NCI-H2227 (cell line): ENCODE results near the gene NAALADL2.
"Not testable (repeated sequence)": the region's sequence is repeated elsewhere in the genome, so short reads cannot be mapped to it uniquely, and the experiment has no call there.

Experiments used
- DNase-seq: peaks from one replicate; lab custom pipeline; 2025; ENCODE audit not compliant: unreplicated experiment; lab: John Stamatoyannopoulos, UW

Gene NAALADL2

DNA sequence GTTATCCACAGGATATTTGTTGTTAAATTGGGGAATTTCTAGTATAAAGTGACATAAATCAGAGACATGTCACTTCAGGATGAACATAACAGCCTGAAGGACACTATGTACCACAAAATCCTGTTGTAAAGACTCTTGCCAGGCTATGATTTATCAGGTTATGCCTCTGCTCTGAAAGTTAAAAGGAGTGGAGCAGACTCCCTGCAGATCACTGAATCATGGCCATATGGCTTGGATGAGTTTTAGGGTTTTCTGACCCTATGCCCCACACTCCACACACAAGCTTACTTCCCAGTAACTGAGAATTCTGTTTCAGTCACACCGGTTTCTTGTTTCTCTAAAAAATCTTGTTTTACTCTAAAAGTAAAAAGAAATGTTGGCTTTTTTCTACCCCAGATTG, 869.4 kb downstream of the NAALADL2 start:
- no peak for DNase-seq

DNA sequence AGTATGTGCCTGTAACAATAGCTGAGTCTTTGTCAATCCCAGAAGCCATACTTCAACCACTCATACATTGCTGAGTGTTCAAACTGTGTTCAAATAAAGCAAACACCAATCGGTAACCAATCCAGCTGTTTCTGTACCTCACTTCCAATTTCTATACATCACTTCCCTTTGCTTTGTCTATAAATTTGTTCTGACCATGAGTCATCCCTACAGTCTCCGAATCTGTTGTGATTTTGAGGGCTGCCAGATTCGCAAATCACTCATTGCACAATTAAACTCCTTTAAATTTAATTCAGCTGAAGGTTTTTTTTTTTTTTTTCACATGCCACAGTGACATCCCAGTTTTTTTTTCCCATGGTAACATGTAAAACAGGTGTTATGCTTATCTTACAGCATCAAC, 870.3 kb downstream of the NAALADL2 start:
- DNase-seq: no peak

DNA sequence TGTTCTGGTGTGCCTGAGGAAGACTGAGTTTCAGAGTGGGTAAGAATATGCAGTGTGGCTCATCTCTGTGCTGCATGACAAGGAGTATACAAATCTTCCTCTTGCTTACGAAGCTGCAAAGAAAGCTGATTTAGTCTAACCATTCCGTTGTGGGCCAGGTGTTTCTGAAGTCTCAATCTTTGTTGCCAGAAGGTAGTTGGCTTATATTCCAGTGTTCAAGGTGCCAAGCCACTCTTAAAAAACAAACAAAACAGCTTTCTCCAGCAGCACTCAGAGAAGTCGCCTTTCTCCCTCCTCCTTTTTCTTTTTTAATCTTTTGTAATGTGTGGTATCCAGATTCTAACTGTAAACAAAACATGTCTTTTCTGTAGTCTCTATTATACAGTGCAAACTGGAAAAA, 872.4 kb downstream of the NAALADL2 start:
- no peak for DNase-seq

DNA sequence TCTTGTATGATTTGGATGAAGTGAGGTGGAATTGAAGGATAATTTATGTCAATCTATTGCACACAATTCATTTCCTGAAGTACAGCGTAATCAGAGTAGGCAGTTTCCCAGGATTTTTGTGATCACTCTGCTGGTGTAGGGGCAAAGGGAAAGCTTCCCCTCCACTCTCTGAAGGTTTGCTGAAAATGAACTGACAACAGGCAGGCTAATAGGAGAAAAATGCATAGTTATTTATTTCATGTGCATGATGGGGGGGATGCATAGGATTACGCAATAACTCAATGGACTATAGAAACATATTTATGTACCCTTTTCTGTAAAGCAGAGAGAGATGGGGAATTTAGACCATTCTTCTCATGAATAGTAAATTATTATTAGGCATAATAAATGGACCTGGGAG, 872.9 kb downstream of the NAALADL2 start:
- DNase-seq: no peak

DNA sequence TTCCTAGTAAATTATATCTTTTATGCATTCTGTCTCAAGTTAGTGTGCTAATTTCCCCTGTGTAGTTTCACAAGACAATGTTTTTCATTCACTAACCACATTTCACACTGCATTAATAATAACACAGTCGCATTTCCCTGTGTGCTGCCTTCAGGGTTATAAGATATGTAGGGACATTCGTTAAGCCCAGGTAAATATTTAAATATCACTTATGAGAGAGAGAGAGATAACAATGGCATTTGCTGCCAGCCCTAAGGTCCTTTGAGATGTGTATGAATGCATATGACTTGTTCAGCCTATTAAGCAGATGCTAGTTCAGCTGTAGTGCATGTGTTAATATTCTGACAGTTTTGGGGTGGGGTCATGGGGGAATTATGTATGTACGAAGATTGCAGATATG, 876.7 kb downstream of the NAALADL2 start:
- no peak for DNase-seq

DNA sequence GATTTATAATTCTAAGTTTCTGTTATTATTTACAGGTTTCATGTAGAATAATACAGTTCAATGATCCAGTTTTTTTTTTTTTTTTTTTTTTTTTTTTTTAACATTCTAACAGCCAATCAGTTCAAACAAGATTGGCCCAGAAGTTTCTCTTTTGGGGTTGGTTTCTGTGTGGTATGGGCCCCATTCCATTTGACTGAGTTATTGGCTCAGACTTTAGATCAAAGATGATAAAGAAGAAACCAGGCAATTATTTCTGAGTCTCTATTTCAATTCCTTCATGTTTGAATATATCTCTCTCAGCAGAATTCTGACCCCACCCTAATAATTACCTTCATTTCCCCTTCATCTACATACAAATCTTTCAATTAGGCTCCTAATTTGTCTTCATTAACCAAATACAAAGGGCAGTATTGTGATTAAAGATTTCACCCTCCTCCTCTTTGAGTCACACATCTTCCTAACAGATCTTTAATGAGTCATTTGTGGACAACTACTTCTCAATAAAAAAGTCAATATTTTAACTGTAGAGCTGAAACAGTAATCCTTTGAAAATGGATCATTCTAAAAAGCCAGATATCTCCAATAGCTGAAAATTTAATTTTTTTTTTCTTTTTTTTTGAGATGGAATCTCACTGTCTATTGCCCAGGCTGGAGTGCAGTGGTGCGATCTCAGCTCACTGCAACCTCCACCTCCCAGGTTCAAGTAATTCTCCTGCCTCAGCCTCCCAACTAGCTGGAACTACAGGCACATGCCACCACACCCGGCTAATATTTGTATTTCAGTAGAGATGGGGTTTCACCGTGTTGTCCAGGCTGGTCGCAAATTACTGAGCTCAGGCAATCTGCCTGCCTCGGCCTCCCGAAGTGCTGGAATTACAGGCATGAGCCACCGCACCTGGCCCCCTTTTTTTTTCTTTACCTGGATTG, 878.8 kb downstream of the NAALADL2 start:
- DNase-seq: no peak

DNA sequence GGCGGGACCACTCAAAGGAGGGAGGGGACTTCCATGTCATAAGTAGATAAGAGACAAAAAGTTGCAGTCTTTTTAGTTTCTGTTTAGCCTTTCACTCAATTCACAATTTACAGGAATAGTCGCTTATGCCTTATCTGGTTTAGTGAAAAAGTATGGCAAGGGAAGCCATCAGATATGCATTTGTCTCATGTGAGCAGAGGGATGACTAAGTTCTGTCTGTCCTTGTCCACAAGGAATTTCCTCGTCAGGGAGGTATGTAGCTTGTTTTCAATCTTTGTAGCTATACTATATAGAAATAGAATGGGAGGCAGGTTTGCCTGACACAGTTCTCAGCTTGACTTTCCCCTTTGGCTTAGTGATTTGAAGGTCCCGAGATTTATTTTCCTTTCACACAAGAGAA, 882.8 kb downstream of the NAALADL2 start:
- DNase-seq: no peak

DNA sequence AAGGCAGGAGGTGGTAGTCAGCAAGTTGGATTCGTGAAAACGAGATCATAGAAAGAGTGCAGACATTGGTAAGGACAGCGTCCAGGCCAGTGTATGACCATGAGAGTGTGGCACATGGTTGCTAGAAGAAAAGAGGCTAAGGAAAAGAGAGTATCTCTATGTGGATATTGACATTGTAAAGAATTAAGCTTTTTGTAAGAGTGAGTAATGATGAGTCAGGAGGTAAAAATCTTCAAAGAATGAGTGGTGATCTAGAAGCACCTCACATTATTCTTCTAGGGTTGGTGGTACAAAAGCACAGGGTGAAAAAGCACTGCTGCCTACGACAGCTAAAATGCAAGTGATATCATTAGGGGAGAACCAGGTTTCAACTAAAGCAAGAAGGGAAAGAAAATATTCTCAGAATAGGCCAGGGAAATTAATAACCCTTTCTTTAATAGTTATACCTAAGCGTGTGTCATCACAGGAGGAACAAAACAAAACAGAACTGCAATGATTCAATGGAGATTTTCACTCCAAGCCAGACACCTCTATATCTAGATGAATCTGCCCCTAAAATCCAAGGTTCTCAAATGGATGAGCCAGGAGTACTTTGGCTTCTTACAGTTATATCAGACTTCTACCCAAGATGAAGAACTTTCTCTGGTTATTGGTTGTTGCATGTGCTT, 884.7 kb downstream of the NAALADL2 start:
- DNase-seq: no peak

DNA sequence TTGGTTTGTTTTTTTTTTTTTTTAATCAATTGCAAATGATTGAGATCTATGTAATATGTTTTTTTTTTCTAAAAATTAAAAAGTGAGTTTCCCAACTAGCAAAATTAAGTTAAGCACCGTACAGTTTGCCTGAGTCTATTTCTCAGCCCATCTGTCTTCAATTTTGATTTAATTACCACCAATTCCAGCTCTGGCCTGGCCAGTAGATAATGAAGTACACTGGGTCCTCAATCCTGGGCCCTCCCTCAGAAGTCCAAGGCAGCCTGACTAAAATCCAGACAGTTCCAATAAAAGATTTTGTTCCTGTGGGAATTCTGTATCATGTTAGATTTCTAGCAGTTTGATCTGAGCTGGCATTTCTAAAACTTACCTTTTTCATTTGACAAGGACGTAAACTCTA, 887.2 kb downstream of the NAALADL2 start:
- no peak for DNase-seq

DNA sequence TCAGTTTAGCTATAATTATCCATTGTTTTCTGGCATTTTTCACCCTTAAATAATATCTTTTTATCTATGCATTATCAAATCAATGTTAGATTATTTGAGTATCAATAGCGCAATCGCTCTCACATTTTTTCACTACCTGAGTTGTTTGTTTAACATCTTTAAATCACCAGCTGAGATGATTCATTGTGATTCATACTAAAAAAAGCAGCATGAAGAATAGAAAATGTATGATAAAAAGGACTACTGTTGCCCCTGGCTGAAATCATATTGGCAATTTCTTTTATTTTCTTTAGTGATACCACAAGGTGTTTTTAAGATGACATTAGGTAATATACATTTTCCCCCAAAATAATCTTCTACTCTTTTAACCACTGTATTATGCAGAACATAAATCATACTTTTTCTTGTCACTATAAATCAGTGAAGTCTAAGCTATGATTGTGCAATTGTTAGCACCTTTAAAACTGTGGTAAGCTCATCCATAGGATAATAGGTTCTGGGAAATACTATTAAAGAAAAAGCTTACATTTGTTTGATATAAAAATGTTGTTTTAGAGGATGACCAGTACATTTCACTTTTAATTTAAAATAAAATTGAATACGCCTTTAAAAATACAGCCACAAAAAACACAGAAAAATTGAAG, 889.1 kb downstream of the NAALADL2 start:
- DNase-seq: no peak

DNA sequence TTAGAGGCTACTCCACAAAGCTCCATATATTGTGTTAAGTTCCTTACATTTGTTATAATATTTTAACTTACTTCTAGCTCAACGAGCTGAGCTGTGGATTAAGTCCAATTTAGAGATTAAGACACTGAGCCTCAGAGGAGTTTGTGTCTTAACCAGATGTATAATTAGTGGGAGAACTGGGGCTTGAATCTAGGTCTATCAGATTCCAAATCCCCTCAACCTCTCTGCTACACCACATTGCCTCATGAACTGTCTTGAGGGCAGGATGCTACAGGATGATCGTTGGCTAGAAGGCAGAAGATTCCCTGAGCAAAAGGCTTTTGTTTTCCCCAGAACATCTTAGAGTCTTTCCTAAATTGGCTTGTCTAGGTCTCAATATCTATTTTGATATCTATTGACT, 890.8 kb downstream of the NAALADL2 start:
- no peak for DNase-seq

DNA sequence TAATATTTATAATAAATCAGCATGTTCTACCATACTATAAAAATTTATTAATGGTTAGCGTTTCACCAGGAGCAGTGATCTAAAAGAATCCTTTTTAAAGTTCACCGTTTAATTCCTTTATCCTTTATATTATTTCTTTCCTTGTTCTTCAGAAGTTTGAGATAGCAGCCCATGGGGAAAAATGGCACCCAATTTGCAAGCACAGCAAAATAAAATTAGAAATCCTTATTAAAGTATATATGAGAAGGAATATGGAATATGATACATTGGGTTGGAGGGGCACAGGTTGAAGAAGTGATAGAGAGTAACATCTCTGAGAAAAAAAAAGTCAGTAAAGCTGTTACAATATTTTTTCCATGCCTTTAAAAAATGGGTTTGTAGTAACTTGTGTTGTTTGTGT, 892.0 kb downstream of the NAALADL2 start:
- DNase-seq: no peak

DNA sequence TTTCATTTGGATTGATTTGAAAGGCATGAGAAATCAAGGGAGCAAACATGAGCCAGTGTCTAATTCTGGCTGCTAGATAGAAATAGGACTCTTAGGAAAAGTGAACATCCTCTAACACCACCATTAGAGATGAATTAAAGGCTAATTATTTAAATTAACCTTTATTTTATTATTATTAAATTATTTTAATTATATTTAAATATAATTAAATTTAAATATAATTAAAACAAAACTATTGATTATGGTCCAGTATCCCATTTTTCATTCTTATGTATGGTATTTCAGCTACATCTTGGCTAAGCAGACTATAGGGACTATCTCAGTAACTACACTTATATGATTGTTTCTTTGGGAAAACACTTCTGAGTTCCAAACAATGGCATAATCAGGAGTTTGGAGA, 904.8 kb downstream of the NAALADL2 start:
- DNase-seq: no peak

DNA sequence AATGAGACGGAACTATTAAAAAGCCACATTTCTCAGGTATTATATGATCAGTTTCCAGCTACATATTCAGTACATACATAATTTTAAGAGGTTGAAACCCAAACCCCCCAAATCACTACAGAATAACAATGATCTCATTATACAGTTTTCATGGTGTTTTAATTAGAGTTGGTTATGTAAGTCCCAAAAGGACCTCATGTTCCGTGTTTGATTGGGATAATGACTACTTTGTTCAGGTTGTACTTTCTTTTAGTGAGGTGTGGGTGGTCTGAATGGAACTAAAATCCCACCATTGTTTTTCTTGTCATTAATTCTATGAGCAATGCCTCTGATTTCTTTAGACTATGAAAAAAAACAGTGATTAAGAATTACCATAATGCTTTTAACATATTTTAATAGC, 905.6 kb downstream of the NAALADL2 start:
- DNase-seq: no peak

DNA sequence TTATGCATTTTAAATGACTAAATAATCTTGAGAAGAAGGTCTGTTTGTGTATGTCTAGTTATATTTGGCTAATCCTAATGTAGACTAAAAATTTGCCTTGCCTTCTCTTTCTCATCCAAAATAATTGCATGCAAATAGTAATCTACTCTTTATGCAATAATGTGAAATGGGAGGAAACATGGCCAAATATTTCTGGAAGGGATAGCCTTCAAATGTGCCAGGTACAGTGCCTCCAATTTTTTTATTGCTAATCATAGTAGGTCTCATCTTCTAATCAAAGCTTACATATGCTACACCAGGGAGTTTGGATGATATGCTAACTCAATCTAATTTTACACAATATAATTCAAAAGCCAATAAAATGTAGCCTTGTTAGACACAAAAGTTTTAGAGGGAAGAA, 911.3 kb downstream of the NAALADL2 start:
- no peak for DNase-seq

DNA sequence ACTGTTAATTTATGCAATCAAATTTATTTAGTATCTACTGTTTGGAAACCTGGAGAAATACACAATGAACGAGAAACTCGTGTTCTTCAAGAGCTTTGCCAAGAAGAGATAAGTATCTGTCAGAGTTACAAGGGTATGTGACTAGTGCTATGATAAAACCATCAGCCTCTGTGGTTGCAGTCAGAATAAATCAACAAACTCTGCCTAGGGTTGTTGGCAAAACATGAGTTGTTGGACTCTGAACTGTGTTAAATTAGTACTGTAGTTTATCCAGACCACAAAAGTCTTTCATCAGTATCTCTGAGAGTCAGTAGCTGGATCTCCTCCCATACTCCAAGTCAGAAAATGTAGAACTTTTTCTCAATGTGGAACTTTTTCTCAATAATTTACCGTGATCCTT, 918.4 kb downstream of the NAALADL2 start:
- DNase-seq: no peak

DNA sequence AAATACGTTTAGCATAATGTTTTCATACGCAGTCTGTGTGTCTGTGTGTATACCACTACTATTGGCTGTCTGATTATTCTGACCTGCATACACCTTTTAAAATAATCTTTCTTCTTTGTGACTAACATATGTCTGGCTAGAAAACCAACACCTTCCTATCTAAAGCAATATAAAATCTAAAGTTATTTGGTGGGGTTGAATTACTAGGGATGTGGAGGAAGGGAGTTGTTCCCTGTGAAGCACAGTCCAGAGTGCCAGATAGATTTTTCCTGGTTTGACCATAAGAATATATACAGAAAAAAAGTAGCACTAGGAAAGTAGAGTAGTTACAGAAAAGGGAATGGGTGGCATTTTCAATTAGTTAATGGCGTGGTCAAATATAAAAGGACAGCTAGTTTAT, 918.8 kb downstream of the NAALADL2 start:
- no peak for DNase-seq

DNA sequence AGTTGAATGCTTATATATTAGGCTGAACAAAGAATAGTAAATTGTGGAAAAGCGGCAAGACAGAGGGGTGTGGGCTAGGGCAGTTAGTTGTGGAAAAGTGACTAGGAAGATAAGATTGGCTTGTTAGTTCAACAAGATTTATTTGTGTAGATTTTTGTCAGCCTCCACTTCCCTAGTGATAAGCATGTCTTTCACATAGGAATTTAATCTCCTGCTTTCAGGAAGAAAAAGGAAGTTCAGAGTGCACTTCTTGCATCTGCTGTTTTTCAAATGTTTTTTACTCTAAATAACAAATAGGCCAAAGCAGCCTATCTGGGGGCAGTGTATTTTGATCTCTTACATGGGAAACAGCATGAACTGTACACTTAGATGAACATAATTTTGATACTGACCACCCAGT, 919.9 kb downstream of the NAALADL2 start:
- DNase-seq: no peak

DNA sequence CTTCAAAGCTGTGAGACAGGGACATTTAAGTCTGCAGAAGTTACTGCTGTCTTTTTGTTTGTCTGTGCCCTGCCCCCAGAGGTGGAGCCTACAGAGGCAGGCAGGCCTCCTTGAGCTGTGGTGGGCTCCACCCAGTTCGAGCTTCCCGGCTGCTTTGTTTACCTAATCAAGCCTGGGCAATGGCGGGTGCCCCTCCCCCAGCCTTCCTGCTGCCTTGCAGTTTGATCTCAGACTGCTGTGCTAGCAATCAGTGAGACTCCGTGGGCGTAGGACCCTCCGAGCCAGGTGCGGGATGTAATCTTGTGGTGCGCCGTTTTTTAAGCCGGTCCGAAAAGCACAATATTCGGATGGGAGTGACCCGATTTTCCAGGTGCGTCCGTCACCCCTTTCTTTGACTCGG, 928.0 kb downstream of the NAALADL2 start:
- not testable (repeated sequence) for DNase-seq

DNA sequence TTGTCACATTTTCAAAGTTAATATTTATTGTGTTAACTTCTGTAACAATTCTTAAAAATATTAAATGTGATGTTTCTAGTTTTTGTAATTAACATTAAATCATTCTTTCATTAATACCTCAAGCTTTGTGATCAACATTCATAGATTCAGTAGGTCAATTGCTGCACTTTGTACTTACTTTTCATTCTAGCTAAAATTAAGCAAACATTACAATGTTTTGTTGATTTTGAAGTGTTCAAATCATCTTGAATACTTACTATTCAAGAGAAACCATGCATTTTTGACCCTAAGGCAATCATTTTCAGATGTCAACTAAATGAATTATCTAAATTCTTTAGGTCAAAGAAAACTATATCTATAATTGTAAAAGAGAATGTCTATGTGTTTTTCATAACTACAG, 933.1 kb downstream of the NAALADL2 start:
- DNase-seq: no peak

DNA sequence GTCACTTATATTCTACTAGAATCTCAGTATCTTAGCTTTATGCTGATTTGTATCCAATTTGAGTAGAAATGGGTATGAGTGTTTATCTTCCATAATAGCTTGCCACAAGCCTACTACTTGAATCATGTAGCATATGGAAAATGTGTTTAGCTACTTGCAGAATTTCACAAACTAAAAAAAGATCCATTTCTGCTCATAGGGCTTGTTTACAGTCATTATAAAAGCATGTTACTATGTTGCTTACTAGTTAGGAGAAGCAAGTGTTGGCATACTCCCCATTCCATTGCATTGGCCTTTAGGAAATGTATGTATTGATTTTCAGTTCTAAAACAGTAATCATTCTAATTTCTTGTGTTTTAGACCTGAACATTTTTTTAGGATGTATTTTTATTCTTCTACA, 939.2 kb downstream of the NAALADL2 start:
- DNase-seq: no peak

DNA sequence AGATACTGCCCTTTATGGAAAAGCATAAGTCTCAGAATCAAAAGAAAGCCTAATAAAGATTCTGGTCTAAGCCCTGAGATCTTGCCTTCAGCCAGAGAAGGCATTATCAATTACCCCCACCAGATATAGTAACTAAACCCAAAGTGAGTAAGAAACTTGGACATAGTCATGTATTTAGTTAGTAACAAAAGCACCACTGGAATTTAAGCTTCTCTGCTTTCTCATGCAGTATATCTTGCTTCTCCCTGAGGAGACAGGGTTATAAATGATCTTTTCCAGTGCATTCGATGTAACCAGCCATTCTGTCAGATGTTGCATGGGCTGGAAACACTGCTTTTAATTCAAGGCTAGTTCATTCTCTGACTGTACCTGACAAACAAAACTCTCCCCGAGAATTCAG, 946.7 kb downstream of the NAALADL2 start:
- no peak for DNase-seq
